Upper lobe of left lung (tissue), 4 donors: ENCODE data around the gene BEND2.

Experiments
- EP300 ChIP-seq, 4 donors: sonication (generic); formaldehyde crosslinking; IDR thresholded peaks; one replicate each; pipeline ENCODE4 v1.5.1; 2017; ENCODE audit warnings: antibody characterized with exemption in 4 of 4, control low read depth in 2 of 4
- POLR2A ChIP-seq, 4 donors: fragments of 450-650 bp; IDR thresholded peaks; one replicate each; pipeline ENCODE4 v1.5.1; 2016 to 2017; ENCODE audit warnings: antibody characterized with exemption in 4 of 4, mild to moderate bottlenecking in 2 of 4
- POLR2AphosphoS5 ChIP-seq, 2 donors: sonication (generic); formaldehyde crosslinking; IDR thresholded peaks; one replicate each; pipeline ENCODE4 v1.5.1; 2017; ENCODE audit warnings: antibody characterized with exemption in 2 of 2
- TF ChIP-seq, protein P1 (sequence below), 6 experiments: fragments of 450-650 bp in 4 of 6; fragments of 200-600 bp in 2 of 6; sonication (generic) in 2 of 6; IDR thresholded peaks; one replicate each; pipeline ENCODE4 v1.5.1; 2016 to 2019; ENCODE audit warnings: antibody characterized with exemption in 6 of 6

GRCh38 chrX:18136816-18137215, 83.9 kb downstream of the BEND2 start:
- TF ChIP-seq, protein P1, sequence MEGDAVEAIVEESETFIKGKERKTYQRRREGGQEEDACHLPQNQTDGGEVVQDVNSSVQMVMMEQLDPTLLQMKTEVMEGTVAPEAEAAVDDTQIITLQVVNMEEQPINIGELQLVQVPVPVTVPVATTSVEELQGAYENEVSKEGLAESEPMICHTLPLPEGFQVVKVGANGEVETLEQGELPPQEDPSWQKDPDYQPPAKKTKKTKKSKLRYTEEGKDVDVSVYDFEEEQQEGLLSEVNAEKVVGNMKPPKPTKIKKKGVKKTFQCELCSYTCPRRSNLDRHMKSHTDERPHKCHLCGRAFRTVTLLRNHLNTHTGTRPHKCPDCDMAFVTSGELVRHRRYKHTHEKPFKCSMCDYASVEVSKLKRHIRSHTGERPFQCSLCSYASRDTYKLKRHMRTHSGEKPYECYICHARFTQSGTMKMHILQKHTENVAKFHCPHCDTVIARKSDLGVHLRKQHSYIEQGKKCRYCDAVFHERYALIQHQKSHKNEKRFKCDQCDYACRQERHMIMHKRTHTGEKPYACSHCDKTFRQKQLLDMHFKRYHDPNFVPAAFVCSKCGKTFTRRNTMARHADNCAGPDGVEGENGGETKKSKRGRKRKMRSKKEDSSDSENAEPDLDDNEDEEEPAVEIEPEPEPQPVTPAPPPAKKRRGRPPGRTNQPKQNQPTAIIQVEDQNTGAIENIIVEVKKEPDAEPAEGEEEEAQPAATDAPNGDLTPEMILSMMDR (IDR thresholded peaks at IDR 0.05) = no peak
- TF ChIP-seq POLR2A (IDR thresholded peaks at IDR 0.05) = no peak
- TF ChIP-seq POLR2AphosphoS5 (IDR thresholded peaks at IDR 0.05) = no peak
- TF ChIP-seq EP300 (IDR thresholded peaks at IDR 0.05) = no peak
